ENCODE results near the gene PFKFB3.

GRCh38 chr10:6221192-6221940 lies 18.6 kb downstream of the PFKFB3 start:
- TF ChIP-seq EZH2 (IDR thresholded peaks at IDR 0.05) (no peak), CTCF (IDR thresholded peaks at IDR 0.05) (no peak)

All from neural progenitor cell (in vitro differentiated cells).